Astrocyte of the spinal cord (primary cell): ENCODE measurements around the gene GABRB1.

Experiments used
- DNase-seq: peaks from one replicate; pipeline ENCODE4 v3.0.0; 2011; ENCODE audit warnings: low read depth, low spot score
- H3K4me3 ChIP-seq: 2 replicates; pipeline ENCODE4 v1.5.1; 2011; ENCODE audit warnings: low read depth, mild to moderate bottlenecking, low read length, moderate library complexity
- in situ Hi-C: cut with HindIII; loops from 2 replicates; pipeline ENCODE4 v1.10.0; 2017; ENCODE audit warnings: low sequenced_read_pairs
- TF ChIP-seq, protein P1 (sequence below): IDR thresholded peaks from 2 replicates; pipeline ENCODE4 v1.5.1; 2012; ENCODE audit warnings: low read depth, mild to moderate bottlenecking, low read length, inconsistent platforms

GABRB1 gene

DNA sequence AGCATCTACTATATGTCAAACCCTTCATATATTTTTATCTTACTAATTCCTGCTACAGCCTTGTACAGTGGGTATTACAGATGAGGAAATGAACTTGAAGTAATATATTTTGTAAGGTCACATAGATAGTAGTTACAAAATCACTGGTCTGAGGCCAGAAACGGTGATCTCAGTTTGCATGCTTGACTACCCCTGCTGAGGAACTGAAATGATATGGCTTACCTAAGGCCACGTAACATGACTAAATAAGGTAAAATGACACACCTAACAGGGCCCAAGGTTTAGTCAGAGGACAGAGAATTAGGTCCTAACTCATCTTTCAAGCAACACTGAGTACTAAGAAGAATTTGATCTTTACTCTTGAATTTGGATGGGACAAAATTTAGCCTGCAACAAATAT, 433.6 kb downstream of the GABRB1 start:
- in situ Hi-C loops = no loop called here
- no peak for DNase-seq
- TF ChIP-seq, protein P1, sequence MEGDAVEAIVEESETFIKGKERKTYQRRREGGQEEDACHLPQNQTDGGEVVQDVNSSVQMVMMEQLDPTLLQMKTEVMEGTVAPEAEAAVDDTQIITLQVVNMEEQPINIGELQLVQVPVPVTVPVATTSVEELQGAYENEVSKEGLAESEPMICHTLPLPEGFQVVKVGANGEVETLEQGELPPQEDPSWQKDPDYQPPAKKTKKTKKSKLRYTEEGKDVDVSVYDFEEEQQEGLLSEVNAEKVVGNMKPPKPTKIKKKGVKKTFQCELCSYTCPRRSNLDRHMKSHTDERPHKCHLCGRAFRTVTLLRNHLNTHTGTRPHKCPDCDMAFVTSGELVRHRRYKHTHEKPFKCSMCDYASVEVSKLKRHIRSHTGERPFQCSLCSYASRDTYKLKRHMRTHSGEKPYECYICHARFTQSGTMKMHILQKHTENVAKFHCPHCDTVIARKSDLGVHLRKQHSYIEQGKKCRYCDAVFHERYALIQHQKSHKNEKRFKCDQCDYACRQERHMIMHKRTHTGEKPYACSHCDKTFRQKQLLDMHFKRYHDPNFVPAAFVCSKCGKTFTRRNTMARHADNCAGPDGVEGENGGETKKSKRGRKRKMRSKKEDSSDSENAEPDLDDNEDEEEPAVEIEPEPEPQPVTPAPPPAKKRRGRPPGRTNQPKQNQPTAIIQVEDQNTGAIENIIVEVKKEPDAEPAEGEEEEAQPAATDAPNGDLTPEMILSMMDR = no peak
- H3K4me3 ChIP-seq = no peak overlapping the region

DNA sequence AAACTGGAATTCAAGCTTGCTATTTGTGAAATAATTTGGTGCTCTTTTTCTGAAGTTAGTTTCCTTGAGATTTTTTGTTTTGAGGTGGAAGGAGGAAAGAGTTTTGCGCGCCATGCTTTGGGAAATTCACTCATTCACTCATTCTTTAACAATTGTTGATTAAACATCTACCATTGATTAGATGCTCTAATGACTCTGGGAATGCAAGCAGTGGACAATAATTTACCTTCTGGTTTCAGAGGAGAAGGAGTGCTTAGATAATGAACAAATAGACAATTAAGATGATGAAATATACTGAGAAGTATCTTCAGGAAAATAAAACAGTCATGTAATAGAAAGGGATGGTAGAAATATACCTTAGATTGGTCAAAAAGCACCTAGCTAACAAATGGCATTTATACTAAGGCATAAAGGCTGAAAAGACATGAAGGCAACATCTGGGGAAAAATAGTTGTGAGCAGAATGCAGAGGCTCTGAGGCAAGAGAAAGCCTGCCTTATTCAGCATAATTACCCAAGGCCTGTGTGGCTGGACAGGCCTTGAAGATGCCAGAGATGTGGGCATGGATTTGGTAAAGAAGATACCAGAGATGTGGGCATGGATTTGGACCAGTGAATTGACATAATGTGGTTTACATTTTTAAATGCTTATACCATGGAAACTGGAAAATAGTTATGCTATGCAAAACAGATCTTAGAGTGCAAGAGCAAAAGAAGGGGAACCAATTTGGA, 434.9 kb downstream of the GABRB1 start:
- in situ Hi-C loops = no loop called here
- TF ChIP-seq, protein P1 = no peak
- DNase-seq = no peak
- no peak overlapping the region for H3K4me3 ChIP-seq

GRCh38 chr4:47468706-47469365, 437.5 kb downstream of the GABRB1 start:
- DNase-seq = peak; percentile 32
- H3K4me3 ChIP-seq = no peak overlapping the region
- TF ChIP-seq, protein P1 = no peak
- in situ Hi-C loops = no loop called here

- no peak overlapping the region for H3K4me3 ChIP-seq
- TF ChIP-seq, protein P1 = no peak
- in situ Hi-C loops = no loop called here
- peak; percentile 57 for DNase-seq
These were observed 438.6 kb downstream of the GABRB1 start for GRCh38 chr4:47469951-47470350.

DNA sequence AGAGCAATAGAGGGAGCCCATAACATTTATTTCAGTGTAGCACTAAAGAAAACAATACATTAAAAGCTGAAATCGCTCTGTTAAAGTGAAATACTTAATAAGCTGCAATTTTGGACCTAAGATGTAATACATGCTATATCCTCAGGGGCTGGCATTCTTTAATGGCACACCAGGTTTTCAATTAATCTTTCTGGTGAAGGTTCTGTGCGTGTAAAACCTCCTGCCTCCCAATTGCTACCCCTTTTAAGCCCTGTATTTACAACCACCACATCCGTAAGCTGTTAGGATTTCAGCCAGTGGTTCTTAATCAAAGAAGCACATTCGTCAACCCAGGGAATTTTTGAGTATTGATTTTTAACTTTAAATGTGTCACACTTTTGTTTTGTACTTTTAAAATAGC, 439.7 kb downstream of the GABRB1 start:
- no peak for DNase-seq
- no peak overlapping the region for H3K4me3 ChIP-seq
- TF ChIP-seq, protein P1 = no peak
- in situ Hi-C loops = no loop called here

DNA sequence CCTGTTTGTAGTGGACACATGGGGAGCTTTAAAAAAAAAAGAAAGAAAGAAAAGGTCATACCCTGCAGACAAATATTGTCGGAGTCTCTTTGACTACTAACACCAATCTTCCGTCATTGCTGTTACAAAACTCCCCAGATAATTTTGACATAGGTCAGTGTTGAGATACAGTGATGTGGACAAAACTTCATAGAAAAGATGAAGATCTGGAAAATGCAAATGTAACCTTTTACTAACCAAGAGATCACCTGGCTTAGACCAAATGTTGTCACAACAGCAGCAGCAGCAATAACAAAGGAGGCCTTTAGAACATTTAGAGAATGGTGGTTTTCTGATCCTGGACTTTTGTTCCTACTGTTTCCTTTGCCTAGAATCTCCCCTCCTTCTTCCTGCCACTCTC, 440.2 kb downstream of the GABRB1 start:
- in situ Hi-C loops = no loop called here
- TF ChIP-seq, protein P1 = no peak
- no peak overlapping the region for H3K4me3 ChIP-seq
- no peak for DNase-seq
